Measurements from ENCODE around the gene CLTC. TPM values are rescaled to one million over a fixed set of nuclear protein-coding genes. Genes with fewer than 3 reads are reported as not detected.

Gene CLTC
- total RNA-seq, 1 donor from 2014 or later: 296 TPM

GRCh38 chr17:59676716-59677115 lies 57.0 kb downstream of the CLTC start:
- Histone ChIP-seq H3K27me3 (ENCODE audit: control insufficient read depth, insufficient read depth, low read length) (no peaks in the 10 kb centered on the region), H3K4me3 (ENCODE audit: low read depth, low read length) (no peak overlapping the region), H3K36me3 (ENCODE audit: control insufficient read depth, insufficient read depth, low read length) (no peaks in the 10 kb centered on the region)
- no peak for DNase-seq (ENCODE audit: low read depth)
- no peak for TF ChIP-seq CTCF (IDR thresholded peaks at IDR 0.05; ENCODE audit: insufficient read depth, low read length, poor library complexity, severe bottlenecking)

GRCh38 chr17:59678918-59679317 lies 59.2 kb downstream of the CLTC start:
- no peak for TF ChIP-seq CTCF (IDR thresholded peaks at IDR 0.05; ENCODE audit: insufficient read depth, low read length, poor library complexity, severe bottlenecking)
- H3K36me3 ChIP-seq (ENCODE audit: control insufficient read depth, insufficient read depth, low read length): peaks cover 4% of the 10 kb centered on the region
- DNase-seq (ENCODE audit: low read depth): no peak
- no peak overlapping the region for H3K4me3 ChIP-seq (ENCODE audit: low read depth, low read length)
- H3K27me3 ChIP-seq (ENCODE audit: control insufficient read depth, insufficient read depth, low read length): no peaks in the 10 kb centered on the region

GRCh38 chr17:59680314-59680713 lies 60.6 kb downstream of the CLTC start:
- no peak overlapping the region for H3K4me3 ChIP-seq (ENCODE audit: low read depth, low read length)
- TF ChIP-seq CTCF (IDR thresholded peaks at IDR 0.05; ENCODE audit: insufficient read depth, low read length, poor library complexity, severe bottlenecking): no peak
- no peak for DNase-seq (ENCODE audit: low read depth)
- H3K27me3 ChIP-seq (ENCODE audit: control insufficient read depth, insufficient read depth, low read length): no peaks in the 10 kb centered on the region
- H3K36me3 ChIP-seq (ENCODE audit: control insufficient read depth, insufficient read depth, low read length): peaks cover 5% of the 10 kb centered on the region

GRCh38 chr17:59683283-59683682 lies 63.6 kb downstream of the CLTC start:
- Histone ChIP-seq H3K36me3 (ENCODE audit: control insufficient read depth, insufficient read depth, low read length) (peaks cover 6% of the 10 kb centered on the region), H3K27me3 (ENCODE audit: control insufficient read depth, insufficient read depth, low read length) (no peaks in the 10 kb centered on the region), H3K4me3 (ENCODE audit: low read depth, low read length) (no peak overlapping the region)
- no peak for TF ChIP-seq CTCF (IDR thresholded peaks at IDR 0.05; ENCODE audit: insufficient read depth, low read length, poor library complexity, severe bottlenecking)
- DNase-seq (ENCODE audit: low read depth): no peak

GRCh38 chr17:59684967-59685366 lies 65.3 kb downstream of the CLTC start:
- H3K36me3 ChIP-seq (ENCODE audit: control insufficient read depth, insufficient read depth, low read length): peaks cover 6% of the 10 kb centered on the region
- DNase-seq (ENCODE audit: low read depth): no peak
- no peak overlapping the region for H3K4me3 ChIP-seq (ENCODE audit: low read depth, low read length)
- TF ChIP-seq CTCF (IDR thresholded peaks at IDR 0.05; ENCODE audit: insufficient read depth, low read length, poor library complexity, severe bottlenecking): no peak
- no peaks in the 10 kb centered on the region for H3K27me3 ChIP-seq (ENCODE audit: control insufficient read depth, insufficient read depth, low read length)

GRCh38 chr17:59688008-59688407 lies 68.3 kb downstream of the CLTC start:
- DNase-seq (ENCODE audit: low read depth): no peak
- Histone ChIP-seq H3K27me3 (ENCODE audit: control insufficient read depth, insufficient read depth, low read length) (no peaks in the 10 kb centered on the region), H3K4me3 (ENCODE audit: low read depth, low read length) (no peak overlapping the region), H3K36me3 (ENCODE audit: control insufficient read depth, insufficient read depth, low read length) (peaks cover 6% of the 10 kb centered on the region)
- TF ChIP-seq CTCF (IDR thresholded peaks at IDR 0.05; ENCODE audit: insufficient read depth, low read length, poor library complexity, severe bottlenecking): no peak
